ENCODE data around the gene NT5C.
"Not testable (repeated sequence)": the region's sequence is repeated elsewhere in the genome, so short reads cannot be mapped to it uniquely, and the experiment has no call there.

NT5C gene

DNA sequence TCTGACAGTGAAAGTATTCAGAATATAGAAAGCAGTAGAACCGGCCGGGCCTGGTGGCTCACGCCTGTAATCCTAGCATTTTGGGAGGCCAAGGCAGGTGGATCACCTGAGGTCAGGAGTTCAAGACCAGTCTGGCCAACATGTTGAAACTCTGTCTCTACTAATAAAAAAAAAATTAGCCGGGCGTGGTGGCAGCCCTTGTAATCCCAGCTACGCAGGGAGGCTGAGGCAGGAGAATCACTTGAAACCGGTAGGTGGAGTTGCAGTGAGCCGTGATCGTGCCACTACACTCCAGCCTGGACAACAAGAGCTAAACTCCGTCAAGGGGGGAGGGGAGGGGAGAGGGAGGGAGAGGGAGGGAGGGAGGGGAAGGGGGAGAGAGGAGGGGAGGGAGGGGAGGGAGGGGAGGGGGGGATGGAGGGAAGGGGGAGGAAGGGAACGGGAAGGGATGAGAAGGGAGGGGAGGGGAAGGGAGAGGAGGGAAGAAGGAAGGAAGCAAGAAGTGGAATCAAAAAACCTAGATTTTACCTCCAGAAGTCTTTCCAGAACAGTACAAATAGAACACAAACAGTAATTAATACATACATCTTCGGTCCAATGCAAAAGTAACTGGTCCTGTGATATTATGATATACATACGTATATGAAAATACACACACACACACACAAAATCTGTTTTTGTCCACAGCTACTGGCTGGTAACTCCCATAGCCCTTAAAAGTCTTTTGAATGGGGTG lies 10.9 kb upstream of the NT5C start:
- no peak for DNase-seq

DNA sequence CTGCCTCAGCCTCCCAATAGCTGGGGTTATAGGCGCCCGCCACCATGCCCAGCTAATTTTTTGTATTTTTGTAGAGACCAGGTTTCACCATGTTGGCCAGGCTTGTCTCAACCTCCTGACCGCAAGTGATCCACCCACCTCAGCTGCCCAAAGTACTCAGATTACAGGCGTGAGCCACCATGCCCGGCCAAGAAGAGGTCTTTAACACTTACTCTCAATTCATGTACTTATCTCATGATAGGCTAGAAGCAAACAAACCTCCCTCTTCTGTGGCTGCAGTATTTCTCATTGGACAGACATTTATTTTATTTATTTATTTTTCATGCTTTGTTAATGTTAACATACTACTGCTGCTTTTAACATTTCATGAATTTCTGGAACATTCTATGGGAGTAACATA lies 7.0 kb upstream of the NT5C start:
- DNase-seq: no peak

DNA sequence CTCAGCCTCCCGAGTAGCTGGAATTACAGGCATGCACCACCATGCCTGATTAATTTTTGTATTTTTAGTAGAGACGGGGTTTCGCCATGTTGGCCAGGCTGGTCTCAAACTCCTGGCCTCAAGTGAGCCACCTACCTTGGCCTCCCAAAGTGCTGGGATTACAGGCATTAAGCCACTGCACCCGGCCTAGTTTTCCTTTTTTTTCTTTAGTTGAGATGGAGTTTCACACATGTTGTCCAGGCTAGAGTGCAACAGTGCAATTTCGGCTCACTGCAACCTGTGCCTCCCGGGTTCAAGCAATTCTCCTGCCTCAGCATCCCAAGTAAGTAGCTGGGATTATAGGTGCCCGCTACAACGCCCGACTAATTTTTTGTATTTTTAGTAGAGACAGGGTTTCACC lies 6.2 kb upstream of the NT5C start:
- not testable (repeated sequence) for DNase-seq

GRCh38 chr17:75135946-75136345 lies 4.4 kb upstream of the NT5C start:
- no peak for DNase-seq

DNA sequence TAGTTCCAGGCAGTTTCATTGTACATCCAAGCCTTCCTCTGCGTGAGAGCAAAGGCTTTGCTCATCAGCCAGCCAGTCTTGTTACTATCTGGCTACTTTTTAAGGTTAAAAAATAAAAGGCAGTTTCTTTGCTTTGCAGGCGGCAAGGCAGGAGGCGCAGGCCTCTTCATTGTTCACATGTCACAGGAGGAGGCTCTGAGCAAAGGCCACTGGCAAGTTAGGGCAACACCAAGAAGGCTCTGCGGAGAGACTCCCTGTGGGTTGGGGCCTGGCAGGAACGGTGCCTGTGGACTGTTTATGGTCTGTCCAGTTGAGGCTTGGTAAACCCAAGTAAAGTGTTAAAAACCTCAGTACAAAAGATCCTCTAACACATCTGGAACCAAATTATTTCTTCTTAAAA lies 3.9 kb upstream of the NT5C start:
- DNase-seq: no peak

- not testable (repeated sequence) for DNase-seq
Observed at GRCh38 chr17:75133607-75134347, 2.2 kb upstream of the NT5C start.

DNA sequence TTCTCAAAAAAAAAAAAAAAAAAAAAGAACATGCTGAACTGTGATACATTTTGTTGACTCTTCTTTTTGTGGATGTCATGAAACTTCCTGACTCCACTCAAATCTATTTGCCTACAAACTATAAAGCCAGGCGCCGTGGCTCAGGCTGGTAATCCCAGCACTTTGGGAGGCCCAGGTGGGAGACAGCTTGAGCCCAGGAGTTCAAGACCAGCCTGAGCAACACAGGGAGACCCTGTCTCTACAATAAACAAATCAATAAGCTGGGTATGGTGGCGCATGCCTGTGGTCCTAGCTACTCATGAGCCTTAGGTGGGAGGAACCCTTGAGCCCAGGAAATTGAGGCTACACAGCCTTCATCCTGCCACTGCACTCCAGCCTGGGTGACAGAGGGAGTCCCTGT lies 1.5 kb upstream of the NT5C start:
- DNase-seq: no peak

- DNase-seq: not testable (repeated sequence)
Observed at GRCh38 chr17:75132018-75133000, 767 bp upstream of the NT5C start.

DNA sequence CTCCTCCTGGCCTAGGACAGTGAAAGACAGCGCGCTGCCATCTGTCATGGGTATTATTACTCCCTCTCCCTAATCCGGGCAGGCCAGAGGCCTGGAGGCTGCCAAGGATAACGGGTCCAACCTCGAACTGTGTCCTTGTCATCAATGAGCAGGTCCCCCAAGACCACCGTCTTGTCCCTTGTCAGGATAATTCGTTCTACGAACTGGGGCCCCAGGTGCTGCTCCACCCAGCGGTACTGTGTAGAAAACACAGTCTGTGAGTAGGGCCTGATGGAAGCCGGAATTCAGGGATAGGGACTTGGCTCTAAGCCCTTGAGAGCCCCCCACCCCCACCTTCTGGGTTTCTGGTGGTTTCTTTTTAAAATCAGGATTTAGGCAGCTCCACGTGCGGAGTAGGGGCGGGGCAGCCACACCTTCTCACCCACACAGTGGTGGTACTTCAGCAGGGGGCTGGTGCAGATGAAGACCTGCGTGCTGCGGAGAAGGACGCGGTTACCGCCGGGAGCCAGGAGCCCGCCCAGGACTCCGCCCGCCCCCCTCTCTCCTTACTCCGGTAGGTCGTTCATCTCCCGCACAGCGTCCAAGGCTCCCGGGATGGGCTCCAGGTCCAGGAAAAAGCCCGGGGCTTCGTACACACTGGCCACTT lies 787 bp downstream of the NT5C start:
- peak; percentile 46 for DNase-seq

- no peak for DNase-seq
Observed at GRCh38 chr17:75130059-75130631, 1.4 kb downstream of the NT5C start.

DNA sequence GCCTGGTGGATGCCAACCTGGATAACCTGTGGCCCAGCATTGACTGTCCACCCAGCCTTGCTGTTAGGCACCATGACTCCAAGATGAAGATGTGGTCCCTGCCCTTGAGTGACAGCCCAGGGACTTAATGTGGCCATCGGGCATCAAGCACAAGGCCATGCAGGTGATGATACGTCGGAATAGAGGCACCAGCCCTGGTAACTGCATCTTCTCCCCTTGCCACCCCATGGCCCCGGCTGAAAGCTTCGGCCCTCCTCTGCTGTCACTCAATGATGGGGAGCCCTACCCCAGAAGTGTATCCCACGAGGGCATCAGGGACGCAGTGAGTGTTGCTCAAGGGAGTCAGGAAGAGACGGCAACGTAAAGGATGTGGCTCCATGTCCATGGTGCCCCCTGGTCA lies 2.0 kb downstream of the NT5C start:
- DNase-seq: no peak

DNA sequence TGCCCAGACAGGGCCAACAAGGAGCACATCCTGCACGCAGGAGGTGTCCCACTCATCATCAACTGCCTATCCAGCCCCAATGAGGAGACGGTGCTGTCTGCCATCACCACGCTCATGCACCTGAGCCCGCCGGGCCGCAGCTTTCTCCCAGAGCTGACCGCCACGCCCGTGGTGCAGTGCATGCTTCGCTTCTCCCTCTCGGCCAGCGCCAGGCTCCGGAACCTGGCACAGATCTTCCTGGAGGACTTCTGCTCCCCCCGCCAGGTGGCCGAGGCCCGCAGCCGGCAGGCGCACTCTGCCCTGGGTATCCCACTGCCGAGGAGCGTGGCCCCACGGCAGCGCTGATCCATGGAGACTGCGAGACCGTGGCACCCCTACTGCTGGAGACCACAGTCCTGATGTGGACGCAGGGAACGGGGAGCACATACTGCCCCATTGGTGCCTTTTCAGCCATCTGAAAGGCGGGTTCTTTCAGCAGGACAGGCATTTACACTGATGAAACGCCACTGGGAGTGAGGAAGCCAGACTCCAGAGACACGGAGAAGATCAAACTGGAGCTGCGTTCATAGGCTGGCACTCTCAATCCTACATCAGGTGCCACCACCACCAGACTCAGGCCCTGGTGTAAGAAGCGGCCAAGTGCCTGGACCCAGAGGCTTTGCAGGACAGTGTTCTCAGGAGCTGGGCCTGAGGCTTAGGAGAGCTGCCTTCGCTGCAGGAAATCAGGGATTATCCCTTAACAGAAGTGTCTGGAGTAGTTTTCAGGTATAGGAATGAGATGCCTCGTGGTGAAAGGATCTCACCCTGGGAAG lies 2.6 kb downstream of the NT5C start:
- DNase-seq: no peak

DNA sequence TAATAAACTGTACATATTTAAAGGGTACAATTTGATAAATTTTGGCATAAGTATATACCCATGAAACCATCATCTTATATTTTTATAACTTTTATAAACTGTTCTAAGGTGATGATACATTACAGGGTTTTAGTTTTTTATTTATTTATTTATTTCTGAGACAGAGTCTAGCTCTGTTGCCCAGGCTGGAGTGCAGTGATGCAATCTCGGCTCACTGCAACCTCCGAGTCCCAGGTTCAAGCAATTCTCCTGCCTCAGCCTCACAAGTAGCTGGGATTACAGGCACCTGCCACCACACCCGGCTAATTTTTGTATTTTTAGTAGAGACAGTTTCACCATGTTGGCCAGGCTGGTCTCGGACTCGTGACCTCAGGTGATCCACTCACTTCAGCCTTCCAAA lies 3.6 kb downstream of the NT5C start:
- DNase-seq: not testable (repeated sequence)

GRCh38 chr17:75126954-75127353 lies 4.6 kb downstream of the NT5C start:
- no peak for DNase-seq

DNA sequence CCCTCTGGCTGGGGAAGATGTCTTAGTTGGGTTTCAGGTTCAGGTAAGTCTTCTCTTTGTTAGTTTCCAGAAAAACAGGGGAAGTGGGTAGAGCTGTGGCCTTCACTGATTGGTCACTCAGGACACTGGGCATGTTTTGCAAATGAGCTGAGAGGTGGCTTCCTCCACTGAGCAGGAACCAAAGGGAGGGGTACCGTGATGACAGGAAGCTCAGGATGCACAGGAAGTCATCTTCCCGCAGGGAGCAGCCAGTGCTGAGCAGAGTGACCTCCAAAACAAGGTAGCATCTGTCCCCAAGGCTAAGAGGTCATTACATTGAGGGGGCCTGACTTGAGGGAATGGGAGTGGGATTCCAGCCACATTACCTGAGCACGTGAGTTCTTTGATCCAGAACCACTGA lies 5.6 kb downstream of the NT5C start:
- DNase-seq: no peak

DNA sequence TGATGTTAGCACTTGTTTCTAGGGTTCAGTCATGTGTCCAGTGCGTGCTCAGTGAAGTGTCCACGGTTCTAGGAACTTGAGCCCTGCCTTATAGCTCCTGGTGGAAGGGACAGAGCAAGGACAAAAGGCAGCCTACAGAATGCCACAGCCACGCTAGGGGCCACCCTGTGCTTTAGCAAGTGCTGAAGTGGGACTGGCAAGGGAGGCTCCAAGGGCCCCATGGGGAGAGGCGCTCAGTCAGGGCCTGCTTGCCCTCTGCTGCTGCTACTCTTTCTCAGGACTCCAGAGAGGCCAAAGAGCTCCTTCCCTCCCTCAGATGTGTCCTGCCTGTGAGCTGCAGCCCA lies 6.8 kb downstream of the NT5C start:
- DNase-seq: no peak

DNA sequence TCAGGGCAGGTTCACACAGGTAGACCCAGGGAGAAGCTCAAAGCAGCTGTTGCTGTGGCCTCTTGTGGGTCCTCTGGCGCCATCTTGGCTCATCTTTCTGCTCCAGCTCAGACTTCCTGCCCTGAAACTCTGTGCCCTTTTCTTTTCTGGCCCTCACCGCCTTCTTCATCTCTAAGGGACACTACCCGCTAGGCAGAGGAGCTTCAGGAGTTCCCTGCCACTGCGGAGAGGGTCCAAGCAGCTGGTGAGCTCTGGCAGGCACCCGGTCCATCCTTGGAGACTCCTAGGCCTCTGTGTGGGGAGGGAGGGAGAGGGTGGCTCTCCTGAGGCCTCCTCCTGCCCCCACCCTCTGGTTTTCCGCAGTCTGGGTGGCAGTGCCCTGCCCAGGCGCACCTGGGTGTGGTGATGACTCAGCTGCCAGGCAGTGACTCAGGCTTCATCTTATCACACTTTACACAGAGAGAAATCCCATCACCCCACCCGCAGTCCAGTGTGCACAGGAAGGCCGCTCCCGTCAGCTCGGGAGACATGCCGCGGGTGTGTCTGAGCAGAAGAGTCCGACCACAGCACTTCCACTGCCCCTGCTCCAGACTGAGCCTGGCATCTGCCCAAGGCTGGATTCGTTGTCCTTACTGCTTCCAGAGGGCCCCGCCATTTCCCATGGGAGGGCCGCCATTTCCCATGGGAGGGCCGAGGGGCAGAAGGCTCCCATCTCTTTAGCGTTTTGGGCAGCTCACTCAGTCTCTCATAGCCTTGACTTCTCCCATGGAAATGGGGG lies 7.3 kb downstream of the NT5C start:
- DNase-seq: no peak

DNA sequence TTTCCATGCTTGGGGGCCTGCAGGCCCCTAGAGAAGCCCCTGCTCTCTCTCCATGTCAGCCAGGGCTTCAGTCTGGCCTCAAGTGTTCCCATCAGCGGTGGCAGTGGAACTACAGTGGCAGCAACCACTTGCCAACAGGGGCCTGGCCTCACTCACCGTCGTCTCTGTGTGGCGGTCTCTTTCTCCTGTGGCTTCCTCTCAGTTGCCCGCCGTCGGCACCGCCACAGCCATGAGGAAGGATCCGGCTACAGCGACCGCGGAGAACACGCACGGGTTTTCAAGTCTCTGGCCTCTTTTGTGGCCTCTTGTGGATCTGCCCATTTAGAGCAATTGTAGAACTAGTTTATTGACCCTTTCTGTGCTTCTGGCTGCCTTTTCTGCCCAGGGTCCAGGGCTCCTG lies 13.2 kb downstream of the NT5C start:
- DNase-seq: no peak

GRCh38 chr17:75116737-75117136 lies 14.8 kb downstream of the NT5C start:
- no peak for DNase-seq

DNA sequence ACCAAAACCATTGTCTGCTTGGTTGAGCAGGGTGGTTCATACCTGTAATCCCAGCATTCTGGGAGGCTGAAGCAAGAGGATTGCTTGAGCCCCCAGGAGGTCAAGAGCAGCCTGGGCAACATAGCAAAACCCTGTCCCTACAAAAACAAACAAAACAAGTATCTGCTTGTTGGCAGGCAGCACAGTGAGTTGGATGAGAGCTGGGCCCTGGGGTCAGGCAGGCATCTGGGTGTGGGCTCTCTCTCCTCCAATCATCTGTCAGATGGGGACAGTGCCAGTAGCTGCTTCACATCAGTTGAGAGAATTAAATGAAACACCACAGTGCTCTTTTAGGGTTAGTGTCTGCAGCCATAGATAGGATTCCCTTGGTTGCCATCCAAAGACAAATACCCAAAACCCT lies 16.0 kb downstream of the NT5C start:
- DNase-seq: no peak
